Mesenteric fat pad (tissue), 1 donor: Measurements from ENCODE around the gene HSPB2. TPM values are rescaled to one million over a fixed set of nuclear protein-coding genes. Genes with fewer than 3 reads are reported as not detected.

Source experiments
- total RNA-seq: library from RNA; stranded (reverse); fragmentation: NEBNext Ultra II Directional; extraction: Animal tissue kit (Norgen Biotek cat#: 25700); gene quantifications from one replicate; pipeline ENCODE4 v1.2.1, GENCODE V29; 2021
- donor health status: DM: yes; HTN: yes; CAD: no.

HSPB2 gene
- total RNA-seq, 1 donor from 2014 or later = 17.1 TPM

Other genes with a start within 250 kb of the HSPB2 start
- gene PPP2R1B, start 146.3 kb upstream of the HSPB2 start, total RNA-seq = 239 TPM
- 161 TPM for gene ALG9, start 41.2 kb upstream of the HSPB2 start, total RNA-seq
- gene FDXACB1, start 33.6 kb upstream of the HSPB2 start, total RNA-seq = 2.1 TPM
- 11.9 TPM for gene CFAP68, start 33.2 kb upstream of the HSPB2 start, total RNA-seq
- gene CRYAB, start 964 bp upstream of the HSPB2 start, total RNA-seq = 2,279 TPM
- 3.1 TPM for gene C11orf52, start 6.2 kb downstream of the HSPB2 start, total RNA-seq
- gene DIXDC1, start 24.6 kb downstream of the HSPB2 start, total RNA-seq = 48.8 TPM
- 77.7 TPM for gene DLAT, start 112.7 kb downstream of the HSPB2 start, total RNA-seq
- gene PIH1D2, start 161.3 kb downstream of the HSPB2 start, total RNA-seq = 1.5 TPM
- gene NKAPD1, start 161.6 kb downstream of the HSPB2 start, total RNA-seq = 13.6 TPM
- gene TIMM8B, start 174.0 kb downstream of the HSPB2 start, total RNA-seq = 57.2 TPM
- 86.4 TPM for gene SDHD, start 174.1 kb downstream of the HSPB2 start, total RNA-seq